ENCODE measurements around the gene HDGFL1.

The HDGFL1 gene

DNA sequence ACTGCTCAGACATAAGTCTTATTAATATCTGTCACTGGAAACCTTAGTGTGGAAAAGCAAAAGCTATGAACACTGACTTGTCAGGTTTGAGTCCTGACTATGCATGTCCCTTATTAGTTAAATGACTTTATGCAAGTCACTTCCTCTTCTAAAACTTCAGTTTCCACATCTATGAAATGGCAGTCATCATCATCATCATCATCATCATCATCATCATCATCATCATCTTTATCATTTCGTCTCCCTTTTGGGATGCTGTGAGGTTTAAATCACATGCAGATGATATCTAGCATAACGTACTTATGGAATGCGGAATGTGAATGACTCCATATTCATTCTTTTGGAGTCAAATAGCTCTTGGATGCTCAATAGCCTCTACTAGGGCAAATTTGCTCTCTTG lies 24.5 kb downstream of the HDGFL1 start:
- H3K9me3 ChIP-seq, result no peaks in the 10 kb centered on the region
- TF ChIP-seq, protein P1, sequence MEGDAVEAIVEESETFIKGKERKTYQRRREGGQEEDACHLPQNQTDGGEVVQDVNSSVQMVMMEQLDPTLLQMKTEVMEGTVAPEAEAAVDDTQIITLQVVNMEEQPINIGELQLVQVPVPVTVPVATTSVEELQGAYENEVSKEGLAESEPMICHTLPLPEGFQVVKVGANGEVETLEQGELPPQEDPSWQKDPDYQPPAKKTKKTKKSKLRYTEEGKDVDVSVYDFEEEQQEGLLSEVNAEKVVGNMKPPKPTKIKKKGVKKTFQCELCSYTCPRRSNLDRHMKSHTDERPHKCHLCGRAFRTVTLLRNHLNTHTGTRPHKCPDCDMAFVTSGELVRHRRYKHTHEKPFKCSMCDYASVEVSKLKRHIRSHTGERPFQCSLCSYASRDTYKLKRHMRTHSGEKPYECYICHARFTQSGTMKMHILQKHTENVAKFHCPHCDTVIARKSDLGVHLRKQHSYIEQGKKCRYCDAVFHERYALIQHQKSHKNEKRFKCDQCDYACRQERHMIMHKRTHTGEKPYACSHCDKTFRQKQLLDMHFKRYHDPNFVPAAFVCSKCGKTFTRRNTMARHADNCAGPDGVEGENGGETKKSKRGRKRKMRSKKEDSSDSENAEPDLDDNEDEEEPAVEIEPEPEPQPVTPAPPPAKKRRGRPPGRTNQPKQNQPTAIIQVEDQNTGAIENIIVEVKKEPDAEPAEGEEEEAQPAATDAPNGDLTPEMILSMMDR (IDR thresholded peaks at IDR 0.05; ENCODE audit: low read depth, low read length), result no peak

DNA sequence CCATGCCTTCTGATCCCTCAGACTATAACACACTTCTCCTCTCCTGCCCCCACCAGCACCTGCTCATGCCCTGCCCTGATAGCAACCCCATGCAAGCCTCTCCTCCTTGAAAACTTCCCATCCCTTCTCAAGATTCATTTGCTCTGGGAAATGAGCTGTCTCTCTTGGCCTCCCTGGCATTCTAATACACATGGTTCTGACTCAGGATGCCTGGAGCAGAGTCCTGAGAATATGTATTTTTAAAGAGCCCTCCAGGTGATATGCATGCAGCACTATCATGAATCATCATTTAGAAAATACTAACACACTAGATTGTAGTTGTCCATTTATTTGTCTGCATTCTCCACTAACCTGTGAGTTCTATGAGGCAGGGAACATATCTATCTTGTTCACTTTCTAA lies 26.6 kb downstream of the HDGFL1 start:
- TF ChIP-seq, protein P1 (IDR thresholded peaks at IDR 0.05; ENCODE audit: low read depth, low read length), result no peak
- DNase-seq, result no peak

More for the DNA sequence above, 24.5 kb downstream of the HDGFL1 start:
- Histone ChIP-seq H3K36me3 (no peaks in the 10 kb centered on the region), H3K4me1 (peaks cover 14% of the 10 kb centered on the region), H3K4me3 (ENCODE audit: low read depth, low read length) (no peak overlapping the region), H3K27me3 (no peaks in the 10 kb centered on the region; the same call in 1 of the 2 replicates)
- no peak for DNase-seq

DNA sequence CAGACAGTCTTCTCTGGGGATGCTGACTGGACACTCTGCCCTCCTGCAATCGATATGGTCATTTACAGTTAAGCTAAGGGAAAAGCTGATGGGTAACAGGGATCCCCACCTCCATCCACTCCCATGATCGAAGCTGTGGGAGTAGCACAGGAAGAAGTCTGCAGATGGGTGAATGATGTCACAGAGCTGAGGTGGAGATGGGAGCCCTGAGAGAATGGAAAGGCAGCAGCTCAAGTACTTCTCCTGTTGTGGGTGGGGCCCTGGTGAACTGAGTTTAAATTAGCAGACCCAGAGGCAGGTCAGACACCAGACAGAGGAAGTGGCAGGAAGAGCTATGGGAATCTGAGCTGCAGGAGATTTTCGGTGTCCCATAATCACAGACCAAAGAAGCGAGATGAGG lies 29.0 kb downstream of the HDGFL1 start:
- Histone ChIP-seq H3K4me1 (peaks cover 4% of the 10 kb centered on the region; the same call in 1 of the 2 replicates), H3K4me3 (ENCODE audit: low read depth, low read length) (no peak overlapping the region), H3K9me3 (no peaks in the 10 kb centered on the region), H3K36me3 (no peaks in the 10 kb centered on the region), H3K27me3 (no peaks in the 10 kb centered on the region; the same call in 1 of the 2 replicates)
- DNase-seq, result no peak
- TF ChIP-seq, protein P1 (IDR thresholded peaks at IDR 0.05; ENCODE audit: low read depth, low read length), result no peak

More for the DNA sequence above, 26.6 kb downstream of the HDGFL1 start:
- peaks cover 9% of the 10 kb centered on the region for H3K4me1 ChIP-seq
- no peaks in the 10 kb centered on the region for H3K36me3 ChIP-seq
- no peak overlapping the region for H3K4me3 ChIP-seq (ENCODE audit: low read depth, low read length)
- no peaks in the 10 kb centered on the region; the same call in 1 of the 2 replicates for H3K27me3 ChIP-seq
- no peaks in the 10 kb centered on the region for H3K9me3 ChIP-seq

DNA sequence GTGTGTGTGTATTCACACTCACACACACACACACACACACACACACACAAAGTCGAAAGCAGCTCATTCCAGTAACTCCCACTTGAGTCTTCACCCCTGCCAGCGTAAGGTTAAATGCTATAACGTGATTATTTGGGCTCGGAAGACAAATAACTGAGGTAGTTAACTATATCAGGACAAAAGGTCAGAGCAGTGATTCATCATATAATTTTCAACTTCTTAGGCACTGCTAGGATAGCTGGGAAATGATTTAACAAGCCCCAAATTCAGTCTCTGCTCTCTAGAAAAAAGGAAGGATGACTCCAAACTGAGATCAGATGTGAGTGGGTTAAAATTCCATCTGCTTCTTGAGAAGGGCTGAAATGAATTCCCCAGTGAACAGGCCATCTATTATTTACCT lies 30.7 kb downstream of the HDGFL1 start:
- DNase-seq, result no peak
- TF ChIP-seq, protein P1 (IDR thresholded peaks at IDR 0.05; ENCODE audit: low read depth, low read length), result no peak
- Histone ChIP-seq H3K4me1 (peaks cover 4% of the 10 kb centered on the region; the same call in 1 of the 2 replicates), H3K36me3 (no peaks in the 10 kb centered on the region), H3K9me3 (no peaks in the 10 kb centered on the region), H3K4me3 (ENCODE audit: low read depth, low read length) (no peak overlapping the region), H3K27me3 (no peaks in the 10 kb centered on the region; the same call in 1 of the 2 replicates)

DNA sequence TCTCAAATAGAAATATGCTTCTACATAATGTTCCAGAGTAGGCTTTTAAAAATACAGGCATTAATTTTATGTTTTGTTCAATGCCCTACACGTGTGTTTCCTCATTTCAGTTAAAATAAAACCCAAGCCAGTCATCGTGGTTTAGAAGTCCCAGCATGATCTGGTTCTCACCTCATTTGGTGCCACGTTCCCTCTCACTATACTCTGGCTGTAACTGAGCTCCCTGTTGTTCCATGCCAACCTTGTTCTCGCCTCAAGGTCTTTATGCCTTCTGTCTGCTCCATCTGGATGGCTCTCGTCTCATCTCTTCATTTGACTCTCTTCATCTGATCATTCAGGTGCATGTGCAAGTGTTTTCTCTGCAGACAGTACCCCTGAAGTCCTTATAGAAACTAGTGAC lies 32.6 kb downstream of the HDGFL1 start:
- TF ChIP-seq, protein P1 (IDR thresholded peaks at IDR 0.05; ENCODE audit: low read depth, low read length), result no peak
- Histone ChIP-seq H3K9me3 (no peaks in the 10 kb centered on the region), H3K4me1 (peaks cover 4% of the 10 kb centered on the region; the same call in 1 of the 2 replicates), H3K27me3 (no peaks in the 10 kb centered on the region; the same call in 1 of the 2 replicates), H3K4me3 (ENCODE audit: low read depth, low read length) (no peak overlapping the region), H3K36me3 (no peaks in the 10 kb centered on the region)
- no peak for DNase-seq

DNA sequence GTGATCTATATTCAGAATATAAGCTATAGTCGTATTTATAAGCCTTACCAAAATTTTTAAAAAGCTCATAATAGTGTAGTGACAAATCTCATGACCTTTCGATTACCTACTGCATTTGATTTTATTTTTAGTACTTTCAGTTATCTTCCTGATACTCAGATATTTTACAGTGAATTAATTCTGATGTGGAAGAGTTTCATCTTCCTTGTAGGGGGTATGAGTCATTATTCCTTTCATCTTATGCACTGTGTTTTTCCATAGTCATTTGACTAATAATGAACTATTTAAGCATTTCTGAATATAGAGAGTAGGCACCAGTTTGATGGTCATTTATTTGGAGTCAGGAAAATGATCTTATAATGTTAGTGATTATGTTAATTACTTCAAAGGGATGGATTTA lies 36.4 kb downstream of the HDGFL1 start:
- TF ChIP-seq, protein P1 (IDR thresholded peaks at IDR 0.05; ENCODE audit: low read depth, low read length), result no peak
- no peaks in the 10 kb centered on the region for H3K36me3 ChIP-seq
- H3K27me3 ChIP-seq, result no peaks in the 10 kb centered on the region
- no peak for DNase-seq
- H3K4me3 ChIP-seq (ENCODE audit: low read depth, low read length), result no peak overlapping the region
- no peaks in the 10 kb centered on the region for H3K4me1 ChIP-seq
- H3K9me3 ChIP-seq, result no peaks in the 10 kb centered on the region

Data from BE2C (cell line).